IMR-90 (cell line): ENCODE measurements around the gene ZNF587B. TPM values are rescaled to one million over a fixed set of nuclear protein-coding genes. Genes with fewer than 3 reads are reported as not detected.
"Not testable (repeated sequence)": the region's sequence is repeated elsewhere in the genome, so short reads cannot be mapped to it uniquely, and the experiment has no call there.

Source experiments
- ATAC-seq: fragments of 200-7000 bp; cut with Tn5 transposase; 2 replicates; pipeline ENCODE4 v1.9.1; 2020; ENCODE audit warnings: low read depth, mild to moderate bottlenecking, moderate library complexity
- BruUV-seq: library from RNA; stranded (reverse); fragments of 400-500 nt; replicated peaks from 2 replicates; lab custom pipeline; 2021; lab: Mats Ljungman, UMichigan
- CTCF ChIA-PET: fragments of 300-600 bp; formaldehyde crosslinking; extraction: SDS; loops from one replicate; lab custom pipeline; 2021; ENCODE audit warnings: antibody characterized with exemption; lab: Yijun Ruan, JAX
- POLR2A ChIA-PET: fragments of 300-600 bp; sonication (Branson Sonifier 250); formaldehyde crosslinking; loops from one replicate; lab custom pipeline; 2022; ENCODE audit warnings: antibody characterized with exemption; ENCODE audit not compliant: unreplicated experiment; lab: Charles Lee
- DNase-seq: peaks from one replicate; pipeline ENCODE4 v3.0.0; 2013
- H2AFZ ChIP-seq: replicated peaks from 2 replicates; pipeline ENCODE3; 2013; ENCODE audit warnings: low read length, mild to moderate bottlenecking; ENCODE audit not compliant: poor library complexity
- H2AK5ac ChIP-seq: 2 replicates; pipeline ENCODE4 v1.6.1; 2013; ENCODE audit warnings: low read depth, low read length, inconsistent platforms
- H2AK9ac ChIP-seq: replicated peaks from 2 replicates; pipeline ENCODE3; 2013; ENCODE audit warnings: mild to moderate bottlenecking, low read depth, low read length, moderate library complexity; ENCODE audit not compliant: poor library complexity
- H2BK120ac ChIP-seq: 2 replicates; pipeline ENCODE4 v1.6.1; 2013; ENCODE audit warnings: low read depth, low read length, inconsistent platforms
- H2BK15ac ChIP-seq: 3 replicates; pipeline ENCODE4 v1.6.1; 2013; ENCODE audit warnings: low read depth, low read length, inconsistent platforms
- H2BK20ac ChIP-seq: 2 replicates; pipeline ENCODE4 v1.6.1; 2013; ENCODE audit warnings: low read depth, mild to moderate bottlenecking, inconsistent platforms, low read length, moderate library complexity
- H2BK5ac ChIP-seq: 2 replicates; pipeline ENCODE4 v1.6.1; 2013; ENCODE audit warnings: mild to moderate bottlenecking, low read depth, low read length, inconsistent platforms; ENCODE audit not compliant: poor library complexity, severe bottlenecking
- H3K14ac ChIP-seq: replicated peaks from 2 replicates; pipeline ENCODE4 v1.6.1; 2013; ENCODE audit warnings: low read depth, low read length, inconsistent platforms
- H3K18ac ChIP-seq: 2 replicates; pipeline ENCODE4 v1.6.1; 2013; ENCODE audit warnings: low read depth, low read length, control low read depth
- H3K23ac ChIP-seq: 2 replicates; pipeline ENCODE4 v1.6.1; 2013; ENCODE audit warnings: low read depth, low read length, inconsistent platforms
- H3K27ac ChIP-seq: 2 replicates; pipeline ENCODE4 v1.5.1; 2013; ENCODE audit warnings: mild to moderate bottlenecking, control low read depth, low read length; ENCODE audit not compliant: insufficient read depth
- H3K27me3 ChIP-seq: 2 replicates; pipeline ENCODE4 v1.6.1; 2013; ENCODE audit warnings: low read length; ENCODE audit not compliant: control insufficient read depth, insufficient read depth
- H3K36me3 ChIP-seq: 2 replicates; pipeline ENCODE4 v1.6.1; 2013; ENCODE audit warnings: low read length, mixed read lengths; ENCODE audit not compliant: control insufficient read depth, insufficient read depth
- H3K4ac ChIP-seq: 2 replicates; pipeline ENCODE4 v1.6.1; 2013; ENCODE audit warnings: low read depth, low read length, inconsistent platforms
- H3K4me1 ChIP-seq: 2 replicates; pipeline ENCODE4 v1.6.1; 2013; ENCODE audit warnings: low read length, mixed read lengths; ENCODE audit not compliant: control insufficient read depth, insufficient read depth
- H3K4me2 ChIP-seq: 2 replicates; pipeline ENCODE4 v1.6.1; 2013; ENCODE audit warnings: low read depth, mild to moderate bottlenecking, control low read depth, low read length, moderate library complexity
- H3K4me3 ChIP-seq: 2 replicates; pipeline ENCODE4 v1.5.1; 2013; ENCODE audit warnings: low read depth, mild to moderate bottlenecking, control low read depth, low read length, moderate library complexity; ENCODE audit not compliant: insufficient read depth
- H3K56ac ChIP-seq: 2 replicates; pipeline ENCODE4 v1.6.1; 2013; ENCODE audit warnings: low read length, inconsistent platforms; ENCODE audit not compliant: insufficient read depth; ENCODE audit errors: extremely low read depth
- H3K79me1 ChIP-seq, 2 experiments: 2 replicates each; pipeline ENCODE4 v1.6.1; 2013; ENCODE audit warnings: low read length in 2 of 2, inconsistent platforms in 1 of 2, low read depth in 1 of 2
- H3K9ac ChIP-seq: 2 replicates; pipeline ENCODE4 v1.6.1; 2013; ENCODE audit warnings: low read depth, low read length, control low read depth
- H3K9me1 ChIP-seq: 2 replicates; pipeline ENCODE4 v1.6.1; 2013; ENCODE audit warnings: low read length, inconsistent platforms; ENCODE audit not compliant: insufficient read depth
- H3K9me3 ChIP-seq: 2 replicates; pipeline ENCODE4 v1.6.1; 2013; ENCODE audit warnings: low read length; ENCODE audit not compliant: control insufficient read depth, insufficient read depth
- H4K20me1 ChIP-seq: 2 replicates; pipeline ENCODE4 v1.6.1; 2013; ENCODE audit warnings: low read length, inconsistent platforms; ENCODE audit not compliant: insufficient read depth
- H4K5ac ChIP-seq: 2 replicates; pipeline ENCODE4 v1.6.1; 2013; ENCODE audit warnings: mild to moderate bottlenecking, low read depth, low read length, control low read depth
- H4K8ac ChIP-seq, 2 experiments: 2 replicates each; pipeline ENCODE4 v1.6.1; 2013; ENCODE audit warnings: low read depth in 2 of 2, low read length in 2 of 2, control low read depth in 1 of 2, inconsistent platforms in 1 of 2
- H4K91ac ChIP-seq: 2 replicates; pipeline ENCODE4 v1.6.1; 2013; ENCODE audit warnings: low read depth, low read length, inconsistent platforms; ENCODE audit not compliant: insufficient read depth
- BHLHE40 ChIP-seq: fragments of 150-350 bp; IDR thresholded peaks from 2 replicates; pipeline ENCODE4 v1.6.1; 2016; ENCODE audit warnings: mild to moderate bottlenecking, low read depth, low read length
- CEBPB ChIP-seq: IDR thresholded peaks from 2 replicates; pipeline ENCODE4 v1.6.1; 2012; ENCODE audit warnings: low read depth, low read length, improper control_type of control experiment
- MAZ ChIP-seq: IDR thresholded peaks from 2 replicates; pipeline ENCODE4 v1.6.1; 2012; ENCODE audit warnings: low read depth, mild to moderate bottlenecking, low read length, improper control_type of control experiment, moderate library complexity, borderline replicate concordance
- USF2 ChIP-seq: fragments of 150-350 bp; IDR thresholded peaks from 2 replicates; pipeline ENCODE4 v1.6.1; 2017; ENCODE audit warnings: mild to moderate bottlenecking, antibody characterized with exemption, low read length, low read depth
- WGBS, 2 experiments: methylation state at CpG; one replicate each; pipeline versions ENCODE4 v1.1.5 to v1.1.7; 2013; ENCODE audit warnings: missing lambda C conversion rate in 2 of 2; ENCODE audit not compliant: insufficient read length in 1 of 2; ENCODE audit errors: extremely low coverage in 2 of 2; 5-methylcytosine and 5-hydroxymethylcytosine counted together
- dilution Hi-C: fragments of 300-500 bp; cut with HindIII; formaldehyde crosslinking; loops from one replicate; pipeline ENCODE4 v1.14.3; 2018; ENCODE audit warnings: low sequenced_read_pairs; ENCODE audit not compliant: unreplicated experiment
- in situ Hi-C: fragments of 300-500 bp; cut with MboI; formaldehyde crosslinking; loops from 3 replicates; pipeline ENCODE4 v1.14.3; 2019; ENCODE audit warnings: low sequenced_read_pairs, inconsistent platforms, mixed read lengths
- intact Hi-C: fragments of 100-400 bp; cut with micrococcal nuclease; formaldehyde crosslinking; loops from 2 replicates; pipeline ENCODE4 v1.10.0; 2022
- polyA plus RNA-seq, 3 experiments: library from polyadenylated mRNA; depleted of rRNA; stranded (reverse); fragments of >200 nt; gene quantifications; 2 replicates each; pipeline ENCODE4 v1.2.3, GENCODE V29; 2012; ENCODE audit warnings: low replicate concordance in 1 of 3
- total RNA-seq: library from RNA; depleted of rRNA; stranded (reverse); fragments of >200 nt; gene quantifications from 2 replicates; pipeline ENCODE4 v1.2.3, GENCODE V29; 2012

ZNF587B gene
- total and polyA plus RNA-seq, 2 of the 4 experiments (the other 2 are of a cell fraction), result 3.7 to 33.9 TPM

GRCh38 chr19:57807541-57807940, 22.6 kb upstream of the ZNF587B start:
- Histone ChIP-seq H3K23ac (no peak overlapping the region), H3K36me3 (peaks cover 13% of the 10 kb centered on the region), H3K18ac (no peak overlapping the region), H3K9me3 (no peaks in the 10 kb centered on the region), H3K56ac (no peak overlapping the region), H4K8ac (no peak overlapping the region), H3K79me1 (peaks cover 21 to 38% of the 10 kb centered on the region in 2 experiments), H3K9ac (no peak overlapping the region), H3K4ac (no peak overlapping the region), H2BK5ac (no peak overlapping the region), H2AK9ac (no peak overlapping the region), H2AK5ac (no peak overlapping the region), H2BK120ac (no peak overlapping the region), H4K5ac (no peak overlapping the region), H4K91ac (no peak overlapping the region), H3K4me1 (peaks cover 2% of the 10 kb centered on the region; the same call in 1 of the 2 replicates), H3K4me3 (no peak overlapping the region), H3K27ac (no peak overlapping the region), H3K4me2 (no peak overlapping the region), H2AFZ (no peak overlapping the region), H3K27me3 (no peaks in the 10 kb centered on the region), H4K20me1 (no peaks in the 10 kb centered on the region), H3K14ac (no peak overlapping the region), H2BK20ac (no peak overlapping the region), H2BK15ac (no peak overlapping the region), H3K9me1 (no peaks in the 10 kb centered on the region; the same call in 1 of the 2 replicates)
- BruUV-seq, result no TSS peak
- no CpG with 5 or more reads among the region's 2 CpGs for WGBS, 2 experiments
- in situ Hi-C loops, result no loop called here
- ATAC-seq, result no peak
- no peak for TF ChIP-seq BHLHE40
- TF ChIP-seq USF2, result no peak
- TF ChIP-seq MAZ, result no peak
- peak; percentile 46 for TF ChIP-seq CEBPB
- intact Hi-C loops, result no loop called here
- CTCF ChIA-PET, result no interaction called here
- DNase-seq, result no peak
- POLR2A ChIA-PET, result no interaction called here
- dilution Hi-C loops, result no loop called here

- dilution Hi-C loops, H2AK9ac ChIP-seq, H3K14ac ChIP-seq, intact Hi-C loops, H3K9me3 ChIP-seq, H2AFZ ChIP-seq, ATAC-seq, POLR2A ChIA-PET, H3K56ac ChIP-seq, H3K4me1 ChIP-seq, H3K4ac ChIP-seq, H3K9ac ChIP-seq, in situ Hi-C loops, H2BK120ac ChIP-seq, H3K9me1 ChIP-seq, H3K4me2 ChIP-seq, H4K91ac ChIP-seq, DNase-seq, BruUV-seq, H2BK15ac ChIP-seq, H2BK5ac ChIP-seq, CTCF ChIA-PET, H3K4me3 ChIP-seq, H4K5ac ChIP-seq, H3K23ac ChIP-seq, H4K8ac ChIP-seq, H4K20me1 ChIP-seq, H2BK20ac ChIP-seq, H2AK5ac ChIP-seq, H3K18ac ChIP-seq, H3K27me3 ChIP-seq, H3K27ac ChIP-seq: not testable (repeated sequence)
- no CpG with 5 or more reads among the region's 17 CpGs for WGBS, 2 experiments
- Histone ChIP-seq H3K36me3 (peaks cover 15% of the 10 kb centered on the region), H3K79me1 (peaks cover 24 to 54% of the 10 kb centered on the region in 2 experiments)
Observed at GRCh38 chr19:57810410-57811295, 19.4 kb upstream of the ZNF587B start.
